Stimulated activated CD8-positive, alpha-beta memory T cell treated with anti-CD3 and anti-CD28 coated beads, Interleukin-4, amount 100 ng/mL, for 48 hours (primary cell): ENCODE data around the gene GAS6.
A peak's percentile ranks its signal among the peaks of the same experiment; 100 is the strongest.

Experiments
- DNase-seq: peaks from one replicate; pipeline ENCODE4 v3.0.0-alpha.2; 2020

GAS6 gene

GRCh38 chr13:113863524-113864272, at the start of gene GAS6:
Gene GAS6, minus strand, starts transcription at chr13:113864076. Its CDS starts 156 bp downstream, at chr13:113863920.
- no peak for DNase-seq

GRCh38 chr13:113913408-113913807, 49.5 kb upstream of the GAS6 start:
- peak; percentile 27 for DNase-seq

GRCh38 chr13:113912596-113912995, 48.7 kb upstream of the GAS6 start:
- no peak for DNase-seq

- peak; percentile 14 for DNase-seq
Observed at GRCh38 chr13:113907635-113908617, 44.0 kb upstream of the GAS6 start.

GRCh38 chr13:113906571-113906970, 42.7 kb upstream of the GAS6 start:
- DNase-seq = no peak

- no peak for DNase-seq
Observed at GRCh38 chr13:113905942-113906341, 42.1 kb upstream of the GAS6 start.

GRCh38 chr13:113905018-113905417, 41.1 kb upstream of the GAS6 start:
- DNase-seq = no peak

- peak; percentile 35 for DNase-seq
Observed at GRCh38 chr13:113904411-113904810, 40.5 kb upstream of the GAS6 start.

GRCh38 chr13:113903912-113904311, 40.0 kb upstream of the GAS6 start:
- peak; percentile 13 for DNase-seq

- peak; percentile 12 for DNase-seq
Observed at GRCh38 chr13:113902986-113903775, 39.3 kb upstream of the GAS6 start.

- no peak for DNase-seq
Observed at GRCh38 chr13:113902481-113902880, 38.6 kb upstream of the GAS6 start.

- no peak for DNase-seq
Observed at GRCh38 chr13:113901642-113902041, 37.8 kb upstream of the GAS6 start.

- peak; percentile 8 for DNase-seq
Observed at GRCh38 chr13:113901231-113901630, 37.4 kb upstream of the GAS6 start.

GRCh38 chr13:113900646-113901045, 36.8 kb upstream of the GAS6 start:
- peak; percentile 2 for DNase-seq

GRCh38 chr13:113898391-113898790, 34.5 kb upstream of the GAS6 start:
- no peak for DNase-seq

- no peak for DNase-seq
Observed at GRCh38 chr13:113897966-113898365, 34.1 kb upstream of the GAS6 start.

- peak; percentile 7 for DNase-seq
Observed at GRCh38 chr13:113897161-113897560, 33.3 kb upstream of the GAS6 start.

GRCh38 chr13:113895436-113895835, 31.6 kb upstream of the GAS6 start:
- DNase-seq = no peak

- no peak for DNase-seq
Observed at GRCh38 chr13:113890774-113891480, 27.1 kb upstream of the GAS6 start.

GRCh38 chr13:113889467-113889866, 25.6 kb upstream of the GAS6 start:
- no peak for DNase-seq

- DNase-seq = no peak
Observed at GRCh38 chr13:113888701-113889330, 24.9 kb upstream of the GAS6 start.

- DNase-seq = no peak
Observed at GRCh38 chr13:113887700-113888201, 23.9 kb upstream of the GAS6 start.
